H1 (cell line): Measurements from ENCODE around the gene NABP2. TPM values are rescaled to one million over a fixed set of nuclear protein-coding genes. Genes with fewer than 3 reads are reported as not detected.

Experiments
- BCL11A ChIP-seq, 2 experiments: IDR thresholded peaks; one replicate each; pipeline ENCODE4 v1.6.1; 2011; ENCODE audit warnings: low read depth in 2 of 2, low read length in 2 of 2, mild to moderate bottlenecking in 2 of 2
- CBX5 ChIP-seq: fragments of 300-800, 300-1000 bp; sonication (generic); IDR thresholded peaks from 2 replicates; pipeline ENCODE4 v1.7.1; 2016; ENCODE audit warnings: antibody characterized with exemption, low read length, low read depth
- E2F6 ChIP-seq: IDR thresholded peaks from 2 replicates; pipeline ENCODE4 v1.6.1; 2012; ENCODE audit warnings: inconsistent platforms
- EP300 ChIP-seq, 2 experiments: IDR thresholded peaks; 1 replicate in 1 of 2; 2 replicates in 1 of 2; pipeline ENCODE4 v1.6.1; 2011 to 2012; ENCODE audit warnings: low read depth in 2 of 2, low read length in 2 of 2, mild to moderate bottlenecking in 2 of 2, borderline replicate concordance in 1 of 2, inconsistent platforms in 1 of 2, moderate library complexity in 1 of 2
- GABPA ChIP-seq: IDR thresholded peaks from 2 replicates; pipeline ENCODE4 v1.6.1; 2011; ENCODE audit warnings: mild to moderate bottlenecking, low read length, moderate library complexity, borderline replicate concordance; ENCODE audit not compliant: insufficient read depth
- HDAC2 ChIP-seq, 2 experiments: fragments of 300-600 bp in 1 of 2; sonication (generic) in 1 of 2; IDR thresholded peaks; 2 replicates each; pipeline ENCODE4 v1.6.1; 2011 to 2012; ENCODE audit warnings: low read depth in 2 of 2, low read length in 2 of 2, mild to moderate bottlenecking in 2 of 2, moderate library complexity in 2 of 2, borderline replicate concordance in 1 of 2, inconsistent platforms in 1 of 2
- KDM5A ChIP-seq: fragments of 200-600 bp; IDR thresholded peaks from 2 replicates; pipeline ENCODE4 v1.7.1; 2012; ENCODE audit warnings: mild to moderate bottlenecking, low read length, inconsistent platforms, mixed read lengths
- RAD21 ChIP-seq, 2 experiments: IDR thresholded peaks in 1 of 2; conservative IDR thresholded peaks in 1 of 2; 2 replicates each; pipeline ENCODE4 v1.6.1; 2011; ENCODE audit warnings: low read depth in 2 of 2, low read length in 2 of 2, improper control_type of control experiment in 1 of 2, inconsistent platforms in 1 of 2, mild to moderate bottlenecking in 1 of 2, moderate library complexity in 1 of 2
- SIN3A ChIP-seq, 2 experiments: IDR thresholded peaks in 1 of 2; conservative IDR thresholded peaks in 1 of 2; 2 replicates each; pipeline ENCODE4 v1.6.1; 2011 to 2012; ENCODE audit warnings: low read length in 2 of 2, improper control_type of control experiment in 1 of 2, low read depth in 1 of 2, mild to moderate bottlenecking in 1 of 2
- SP4 ChIP-seq: IDR thresholded peaks from 2 replicates; pipeline ENCODE4 v1.6.1; 2012; ENCODE audit warnings: low read length, inconsistent platforms
- SUZ12 ChIP-seq: fragments of 200-600 bp; sonication (generic); IDR thresholded peaks from 2 replicates; pipeline ENCODE4 v1.6.1; 2012; ENCODE audit warnings: mild to moderate bottlenecking, inconsistent platforms, low read length, moderate library complexity, mixed read lengths
- TAF7 ChIP-seq: optimal IDR thresholded peaks from 2 replicates; pipeline ENCODE3; 2011; ENCODE audit warnings: low read depth, mild to moderate bottlenecking, inconsistent platforms, low read length, moderate library complexity, borderline replicate concordance
- TBP ChIP-seq: IDR thresholded peaks from 2 replicates; pipeline ENCODE4 v1.6.1; 2011; ENCODE audit warnings: low read depth, low read length, improper control_type of control experiment
- TCF12 ChIP-seq: IDR thresholded peaks from 2 replicates; pipeline ENCODE4 v1.6.1; 2011; ENCODE audit warnings: low read depth, mild to moderate bottlenecking, low read length
- TEAD4 ChIP-seq: IDR thresholded peaks from 2 replicates; pipeline ENCODE4 v1.6.1; 2012; ENCODE audit warnings: low read depth, low read length, inconsistent platforms, mixed read lengths
- USF2 ChIP-seq: IDR thresholded peaks from 2 replicates; pipeline ENCODE4 v1.6.1; 2011; ENCODE audit warnings: low read length, improper control_type of control experiment
- YY1 ChIP-seq: IDR thresholded peaks from 2 replicates; pipeline ENCODE4 v1.6.1; 2011; ENCODE audit warnings: low read depth, mild to moderate bottlenecking, low read length
- ZNF274 ChIP-seq: IDR thresholded peaks from 2 replicates; pipeline ENCODE4 v1.7.0; 2012; ENCODE audit warnings: low read length, borderline replicate concordance; ENCODE audit errors: extremely low read depth
- polyA plus RNA-seq, 7 experiments: library from polyadenylated mRNA; depleted of rRNA in 3 of 7; stranded (reverse) in 5 of 7; unstranded in 2 of 7; fragments of >200 nt in 5 of 7; fragments of 200-250 nt in 2 of 7; gene quantifications; 1 replicate in 5 of 7; 2 replicates in 1 of 7; 4 replicates in 1 of 7; pipeline versions ENCODE4 v1.2.1 to v1.2.3, GENCODE V29; 2011 to 2013; ENCODE audit warnings: missing spikeins in 2 of 7, mixed read lengths in 2 of 7
- total RNA-seq: library from RNA; stranded (reverse); fragmentation: NEBNext Ultra II Directional; extraction: Animal tissue kit (Norgen Biotek cat#: 25700); gene quantifications from 2 replicates; pipeline ENCODE4 v1.2.1, GENCODE V29; 2021

The NABP2 gene
- total and polyA plus RNA-seq, 2 of the 8 experiments (the other 6 are each of a cell fraction or from before 2014, with no cell fraction given), result 58.1 to 67.5 TPM

GRCh38 chr12:56224102-56224701 lies at the start of gene NABP2 (continued):
- TF ChIP-seq EP300 (IDR thresholded peaks at IDR 0.05; ENCODE audit: borderline replicate concordance in 1 of 2, low read depth in 2 of 2, low read length in 2 of 2), result no peak
- TF ChIP-seq HDAC2 (IDR thresholded peaks at IDR 0.05; ENCODE audit: borderline replicate concordance in 1 of 2, low read depth in 2 of 2, low read length in 2 of 2), result 0 out of 4 replicates have a peak, but pooled peaks of 1 of the 2 experiments have one; percentile 31
- peak; percentile 86; the same call in 1 of the 2 replicates for TF ChIP-seq GABPA
- TF ChIP-seq TBP, result peak; percentile 65; the same call in 1 of the 2 replicates
- TF ChIP-seq CBX5, result no peak
- TF ChIP-seq USF2, result peak; percentile 33; the same call in 1 of the 2 replicates
- peak; percentile 19; the same call in 1 of the 2 replicates for TF ChIP-seq YY1
- no peak for TF ChIP-seq ZNF274
- TF ChIP-seq SIN3A (conservative IDR thresholded peaks at IDR 0.05 in 1 of 2, IDR thresholded peaks at IDR 0.05 in 1 of 2; ENCODE audit: low read depth in 1 of 2, low read length in 2 of 2), result peak; percentile 26 to 87; a peak in 2 of 4 replicates
- TF ChIP-seq SUZ12, result no peak
- no peak for TF ChIP-seq KDM5A
- no peak for TF ChIP-seq BCL11A (IDR thresholded peaks at IDR 0.05; ENCODE audit: low read depth in 2 of 2, low read length in 2 of 2)
- peak; percentile 39 for TF ChIP-seq RAD21 (IDR thresholded peaks at IDR 0.05 in 1 of 2, conservative IDR thresholded peaks at IDR 0.05 in 1 of 2; ENCODE audit: low read depth in 2 of 2, low read length in 2 of 2)
- TF ChIP-seq E2F6, result peak; percentile 93
- no peak for TF ChIP-seq SP4
- TF ChIP-seq TAF7, result peak; percentile 52
- TF ChIP-seq TCF12, result no peak
- TF ChIP-seq TEAD4, result peak; percentile 83; the same call in 1 of the 2 replicates
